HepG2 (cell line): ENCODE data around the gene ADARB2. TPM values are rescaled to one million over a fixed set of nuclear protein-coding genes. Genes with fewer than 3 reads are reported as not detected.

ENCODE experiments used
- ATAC-seq: fragments of 200-7000 bp; cut with Tn5 transposase; 3 replicates; pipeline ENCODE4 v1.9.1; 2020; ENCODE audit warnings: mild to moderate bottlenecking, moderate library complexity
- BruUV-seq: library from RNA; stranded (reverse); fragments of 400-500 nt; replicated peaks from 2 replicates; lab custom pipeline; 2021; lab: Mats Ljungman, UMichigan
- CTCF ChIA-PET: fragments of 300-600 bp; formaldehyde crosslinking; extraction: SDS; loops from one replicate; lab custom pipeline; 2021; ENCODE audit warnings: low total read pairs, inconsistent platforms, low intra/inter-chr PET ratio; lab: Yijun Ruan, JAX
- POLR2A ChIA-PET: fragments of 350-600 bp; sonication (Branson Sonifier 250); formaldehyde crosslinking; loops from one replicate; lab custom pipeline; 2020; ENCODE audit warnings: antibody characterized with exemption, inconsistent platforms; lab: Yijun Ruan, JAX
- DNase-seq: peaks from one replicate; pipeline ENCODE4 v3.0.0-alpha.2; 2015; ENCODE audit warnings: low spot score
- FAIRE-seq: peaks from 3 replicates; lab custom pipeline; 2011; peaks lifted over from hg19 to GRCh38; lab: Jason Lieb, UNC
- H2AFZ ChIP-seq: one replicate; pipeline ENCODE4 v1.6.1; 2011; ENCODE audit warnings: low read length, inconsistent platforms
- H3K27ac ChIP-seq: fragments of 300-600 bp; 3 replicates; pipeline ENCODE4 v1.8.0; 2011; ENCODE audit warnings: mixed run types, mild to moderate bottlenecking, mixed read lengths, low read length, inconsistent platforms; ENCODE audit not compliant: insufficient read depth; ENCODE audit errors: extremely low read length
- H3K27me3 ChIP-seq, 2 experiments: fragments of 200-600 bp in 1 of 2; 2 replicates in 1 of 2; 3 replicates in 1 of 2; pipeline versions ENCODE4 v1.6.0 to v1.8.0; 2011; ENCODE audit warnings: low read length in 2 of 2, mild to moderate bottlenecking in 2 of 2, moderate library complexity in 2 of 2, inconsistent platforms in 1 of 2; ENCODE audit not compliant: insufficient read depth in 2 of 2, control insufficient read depth in 1 of 2
- H3K36me3 ChIP-seq, 2 experiments: fragments of 200-600 bp in 1 of 2; replicated peaks in 1 of 2; 2 replicates in 1 of 2; 3 replicates in 1 of 2; pipeline versions ENCODE4 v1.5.1 to v1.8.0; 2011; ENCODE audit warnings: low read length in 2 of 2, inconsistent platforms in 1 of 2; ENCODE audit not compliant: insufficient read depth in 2 of 2, control insufficient read depth in 1 of 2
- H3K4me1 ChIP-seq: 2 replicates; pipeline ENCODE4 v1.5.1; 2012; ENCODE audit warnings: low read length, inconsistent platforms; ENCODE audit not compliant: insufficient read depth
- H3K4me2 ChIP-seq: 2 replicates; pipeline ENCODE4 v1.6.0; 2011; ENCODE audit warnings: low read depth, low read length, inconsistent platforms
- H3K4me3 ChIP-seq, 3 experiments: fragments of 200-600 bp in 1 of 3; sonication (generic), shearing (Covaris generic) in 1 of 3; replicated peaks in 1 of 3; 2 replicates each; pipeline ENCODE4 v1.5.1; 2011 to 2016; ENCODE audit warnings: low read length in 3 of 3, inconsistent platforms in 2 of 3, low read depth in 2 of 3, mild to moderate bottlenecking in 2 of 3, control low read depth in 1 of 3, mixed read lengths in 1 of 3; ENCODE audit not compliant: insufficient read depth in 1 of 3
- H3K79me2 ChIP-seq: one replicate; pipeline ENCODE4 v1.6.1; 2011; ENCODE audit warnings: low read length, inconsistent platforms; ENCODE audit not compliant: insufficient read depth
- H3K9ac ChIP-seq: 2 replicates; pipeline ENCODE4 v1.6.0; 2011; ENCODE audit warnings: mild to moderate bottlenecking, low read depth, low read length, inconsistent platforms; ENCODE audit not compliant: insufficient read depth
- H3K9me3 ChIP-seq: 2 replicates; pipeline ENCODE4 v1.5.1; 2012; ENCODE audit warnings: mild to moderate bottlenecking, low read length
- H4K20me1 ChIP-seq: 2 replicates; pipeline ENCODE4 v1.6.0; 2011; ENCODE audit warnings: inconsistent platforms, mild to moderate bottlenecking, low read length, moderate library complexity; ENCODE audit not compliant: insufficient read depth
- CBX5 ChIP-seq: sonication (generic); formaldehyde crosslinking; IDR thresholded peaks from 2 replicates; pipeline ENCODE4 v1.4.0; 2020; ENCODE audit warnings: missing genetic modification reagents, borderline replicate concordance
- DNMT3B ChIP-seq: conservative IDR thresholded peaks from 2 replicates; pipeline ENCODE4 v1.6.1; 2016; ENCODE audit warnings: missing biosample characterization, control low read depth
- EZH2 ChIP-seq: conservative IDR thresholded peaks from 2 replicates; pipeline ENCODE4 v1.6.1; 2012; ENCODE audit warnings: mild to moderate bottlenecking, low read depth, low read length, moderate library complexity
- HDAC2 ChIP-seq: sonication (generic); formaldehyde crosslinking; IDR thresholded peaks from 2 replicates; pipeline ENCODE4 v1.4.0; 2020; ENCODE audit warnings: missing genetic modification reagents
- MAF1 ChIP-seq: sonication (generic); formaldehyde crosslinking; IDR thresholded peaks from 2 replicates; pipeline ENCODE4 v1.5.0; 2020; ENCODE audit warnings: missing genetic modification reagents, borderline replicate concordance
- SP2 ChIP-seq: sonication (generic); formaldehyde crosslinking; IDR thresholded peaks from 2 replicates; pipeline ENCODE4 v1.5.1; 2020; ENCODE audit warnings: mild to moderate bottlenecking, missing genetic modification reagents
- SPEN ChIP-seq: sonication (generic); formaldehyde crosslinking; IDR thresholded peaks from 2 replicates; pipeline ENCODE4 v1.5.1; 2020; ENCODE audit warnings: low read depth, mild to moderate bottlenecking, missing genetic modification reagents
- ZNF326 ChIP-seq: sonication (generic); formaldehyde crosslinking; IDR thresholded peaks from 2 replicates; pipeline ENCODE4 v1.4.0; 2020; ENCODE audit warnings: missing genetic modification reagents, borderline replicate concordance
- ZZZ3 ChIP-seq: sonication (generic); formaldehyde crosslinking; IDR thresholded peaks from 2 replicates; pipeline ENCODE4 v1.4.0; 2020; ENCODE audit warnings: missing genetic modification reagents, mild to moderate bottlenecking, borderline replicate concordance
- WGBS: methylation state at CpG from one replicate; pipeline ENCODE4 v1.1.6; 2017; ENCODE audit warnings: low lambda C conversion rate; 5-methylcytosine and 5-hydroxymethylcytosine counted together
- in situ Hi-C: cut with HindIII; loops from 2 replicates; pipeline ENCODE4 v1.10.0; 2017; ENCODE audit warnings: low pct_unique_long_range_greater_than_20kb; ENCODE audit not compliant: extremely low pct_ligation_motif_present
- intact Hi-C: fragments of 100-400 bp; cut with micrococcal nuclease; formaldehyde crosslinking; loops from one replicate; pipeline ENCODE4 v1.10.0; 2022; ENCODE audit not compliant: unreplicated experiment
- polyA plus RNA-seq, 8 experiments: library from polyadenylated mRNA; depleted of rRNA in 3 of 8; stranded (reverse) in 7 of 8; unstranded in 1 of 8; fragments of >200 nt; fragmentation: Illumina TruSeq in 4 of 8; extraction: Trizol in 4 of 8; gene quantifications; 2 replicates each; pipeline versions ENCODE4 v1.2.1 to v1.2.3, GENCODE V29; 2011 to 2016; ENCODE audit warnings: low read depth in 4 of 8, missing spikeins in 1 of 8, mixed read lengths in 1 of 8; ENCODE audit not compliant: insufficient read depth in 1 of 8
- total RNA-seq, 5 experiments: library from RNA; depleted of rRNA; stranded (reverse); fragments of >200 nt; fragmentation: Illumina TruSeq; extraction: Trizol; gene quantifications; 2 replicates each; pipeline ENCODE4 v1.2.3, GENCODE V29; 2016; ENCODE audit warnings: low read depth in 1 of 5
- TF ChIP-seq, protein P1 (sequence below): sonication (generic); formaldehyde crosslinking; IDR thresholded peaks from 2 replicates; pipeline ENCODE4 v1.5.0; 2020; ENCODE audit warnings: mild to moderate bottlenecking, missing genetic modification reagents, moderate library complexity

Gene ADARB2
- total and polyA plus RNA-seq, 2 of the 13 experiments (the other 11 are each of a cell fraction or from before 2014, with no cell fraction given): not detected

DNA sequence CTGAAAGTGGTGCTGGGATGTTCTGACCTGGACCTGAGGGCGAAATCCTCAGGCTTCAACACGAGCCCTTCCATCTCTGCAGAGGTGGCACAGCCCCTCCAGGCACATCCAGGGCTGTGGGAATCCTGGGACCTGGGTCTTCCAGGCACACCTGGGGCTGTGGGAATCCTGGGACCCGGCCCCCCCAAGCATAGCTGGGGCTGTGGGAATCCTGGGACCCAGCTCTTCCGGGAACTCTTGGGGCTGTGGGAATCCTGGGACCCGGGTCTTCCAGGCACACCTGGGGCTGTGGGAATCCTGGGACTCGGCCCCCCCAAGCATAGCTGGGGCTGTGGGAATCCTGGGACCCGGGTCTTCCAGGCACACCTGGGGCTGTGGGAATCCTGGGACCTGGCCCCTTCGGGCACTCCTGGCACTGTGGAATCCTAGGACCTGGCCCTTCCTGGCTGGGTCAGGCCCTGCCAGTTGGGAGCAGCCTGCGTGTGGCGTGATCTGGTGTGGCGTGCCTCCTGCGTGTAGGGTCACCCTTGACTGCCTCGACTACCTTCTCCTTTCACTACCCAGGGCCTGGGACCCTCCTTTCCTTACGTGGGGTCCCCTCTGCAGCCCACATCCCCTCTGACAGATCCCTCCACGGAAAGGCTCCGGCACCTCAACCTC lies 557.1 kb downstream of the ADARB2 start:
- H4K20me1 ChIP-seq: no peaks in the 10 kb centered on the region
- H3K4me3 ChIP-seq: no peak overlapping the region
- no peak for TF ChIP-seq ZNF326 (CRISPR knock-in tag)
- TF ChIP-seq, protein P1, sequence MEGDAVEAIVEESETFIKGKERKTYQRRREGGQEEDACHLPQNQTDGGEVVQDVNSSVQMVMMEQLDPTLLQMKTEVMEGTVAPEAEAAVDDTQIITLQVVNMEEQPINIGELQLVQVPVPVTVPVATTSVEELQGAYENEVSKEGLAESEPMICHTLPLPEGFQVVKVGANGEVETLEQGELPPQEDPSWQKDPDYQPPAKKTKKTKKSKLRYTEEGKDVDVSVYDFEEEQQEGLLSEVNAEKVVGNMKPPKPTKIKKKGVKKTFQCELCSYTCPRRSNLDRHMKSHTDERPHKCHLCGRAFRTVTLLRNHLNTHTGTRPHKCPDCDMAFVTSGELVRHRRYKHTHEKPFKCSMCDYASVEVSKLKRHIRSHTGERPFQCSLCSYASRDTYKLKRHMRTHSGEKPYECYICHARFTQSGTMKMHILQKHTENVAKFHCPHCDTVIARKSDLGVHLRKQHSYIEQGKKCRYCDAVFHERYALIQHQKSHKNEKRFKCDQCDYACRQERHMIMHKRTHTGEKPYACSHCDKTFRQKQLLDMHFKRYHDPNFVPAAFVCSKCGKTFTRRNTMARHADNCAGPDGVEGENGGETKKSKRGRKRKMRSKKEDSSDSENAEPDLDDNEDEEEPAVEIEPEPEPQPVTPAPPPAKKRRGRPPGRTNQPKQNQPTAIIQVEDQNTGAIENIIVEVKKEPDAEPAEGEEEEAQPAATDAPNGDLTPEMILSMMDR (CRISPR knock-in tag): no peak
- TF ChIP-seq ZZZ3 (CRISPR knock-in tag): no peak
- TF ChIP-seq HDAC2 (CRISPR knock-in tag): no peak
- TF ChIP-seq DNMT3B (CRISPR knock-in tag): no peak
- TF ChIP-seq SP2 (CRISPR knock-in tag): no peak
- TF ChIP-seq CBX5 (CRISPR knock-in tag): no peak
- no peak for TF ChIP-seq EZH2
- no peak for TF ChIP-seq MAF1
- TF ChIP-seq SPEN (CRISPR knock-in tag): no peak
- TF ChIP-seq, all 625 proteins: peak for 0
- POLR2A ChIA-PET: no interaction called here
- CTCF ChIA-PET: no interaction called here
- ATAC-seq (no peak), FAIRE-seq (no peak), DNase-seq (no peak)
- no peak overlapping the region for H3K27ac ChIP-seq
- WGBS: 17% methylated on average over 5 of the region's 16 CpGs
- no peaks in the 10 kb centered on the region for H3K9me3 ChIP-seq
- BruUV-seq: no TSS peak
- no peak overlapping the region for H3K4me2 ChIP-seq
- no peaks in the 10 kb centered on the region for H3K4me1 ChIP-seq
- H3K79me2 ChIP-seq: no peaks in the 10 kb centered on the region
- H3K9ac ChIP-seq: no peak overlapping the region
- in situ Hi-C loops: no loop called here
- no peak overlapping the region for H2AFZ ChIP-seq
- H3K36me3 ChIP-seq: no peaks in the 10 kb centered on the region
- peaks cover 17 to 83% of the 10 kb centered on the region in 2 experiments; a peak in 4 of 5 replicates for H3K27me3 ChIP-seq
- intact Hi-C loops: no loop called here
